GM12874 (cell line): ENCODE results near the gene PGAP2.

Experiments used
- TF ChIP-seq, protein P1 (sequence below): IDR thresholded peaks from 2 replicates; pipeline ENCODE4 v1.5.1; 2011; ENCODE audit warnings: low read depth, mild to moderate bottlenecking, control low read depth, low read length, moderate library complexity; ENCODE audit not compliant: insufficient read depth

Gene PGAP2

GRCh38 chr11:3830730-3831129, 22.4 kb downstream of the PGAP2 start:
- TF ChIP-seq, protein P1, sequence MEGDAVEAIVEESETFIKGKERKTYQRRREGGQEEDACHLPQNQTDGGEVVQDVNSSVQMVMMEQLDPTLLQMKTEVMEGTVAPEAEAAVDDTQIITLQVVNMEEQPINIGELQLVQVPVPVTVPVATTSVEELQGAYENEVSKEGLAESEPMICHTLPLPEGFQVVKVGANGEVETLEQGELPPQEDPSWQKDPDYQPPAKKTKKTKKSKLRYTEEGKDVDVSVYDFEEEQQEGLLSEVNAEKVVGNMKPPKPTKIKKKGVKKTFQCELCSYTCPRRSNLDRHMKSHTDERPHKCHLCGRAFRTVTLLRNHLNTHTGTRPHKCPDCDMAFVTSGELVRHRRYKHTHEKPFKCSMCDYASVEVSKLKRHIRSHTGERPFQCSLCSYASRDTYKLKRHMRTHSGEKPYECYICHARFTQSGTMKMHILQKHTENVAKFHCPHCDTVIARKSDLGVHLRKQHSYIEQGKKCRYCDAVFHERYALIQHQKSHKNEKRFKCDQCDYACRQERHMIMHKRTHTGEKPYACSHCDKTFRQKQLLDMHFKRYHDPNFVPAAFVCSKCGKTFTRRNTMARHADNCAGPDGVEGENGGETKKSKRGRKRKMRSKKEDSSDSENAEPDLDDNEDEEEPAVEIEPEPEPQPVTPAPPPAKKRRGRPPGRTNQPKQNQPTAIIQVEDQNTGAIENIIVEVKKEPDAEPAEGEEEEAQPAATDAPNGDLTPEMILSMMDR: no peak

- TF ChIP-seq, protein P1: no peak
These were observed 23.2 kb downstream of the PGAP2 start for GRCh38 chr11:3831378-3832239.

DNA sequence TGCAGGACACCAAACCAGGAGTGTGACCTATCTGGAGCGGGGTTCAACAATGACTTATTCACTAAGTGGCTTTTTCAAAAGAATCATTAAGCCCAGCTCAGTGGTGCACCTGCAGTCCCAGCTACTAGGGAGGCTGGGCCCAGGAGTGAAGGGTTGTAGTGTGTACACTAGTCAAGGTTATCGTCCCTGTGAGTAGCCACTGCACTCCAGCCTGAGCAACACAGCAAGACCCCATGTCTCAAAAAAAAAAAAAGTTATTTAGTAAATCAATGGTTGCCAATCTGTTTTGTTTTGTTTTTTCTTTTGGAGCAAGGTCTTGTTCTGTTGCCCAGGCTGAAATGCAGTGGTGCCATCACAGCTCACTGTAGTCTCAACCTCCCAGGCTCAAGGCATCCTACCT, 24.5 kb downstream of the PGAP2 start:
- TF ChIP-seq, protein P1: no peak

- TF ChIP-seq, protein P1: no peak
These were observed 25.1 kb downstream of the PGAP2 start for GRCh38 chr11:3833449-3833848.

GRCh38 chr11:3834349-3834663, 25.9 kb downstream of the PGAP2 start:
- TF ChIP-seq, protein P1: no peak

- TF ChIP-seq, protein P1: no peak
These were observed 26.5 kb downstream of the PGAP2 start for GRCh38 chr11:3834664-3835461.

- TF ChIP-seq, protein P1: no peak
These were observed 27.4 kb downstream of the PGAP2 start for GRCh38 chr11:3835751-3836150.
